NCI-H187 treated with DMSO at 0.1 percent for 48 hours (cell line): ENCODE results near the gene APOH.

Experiments
- DNase-seq: peaks from one replicate; lab custom pipeline; 2025; lab: John Stamatoyannopoulos, UW

Gene APOH

GRCh38 chr17:66192378-66192687 lies 36.9 kb downstream of the APOH start:
- DNase-seq, result no peak

GRCh38 chr17:66191593-66192377 lies 37.4 kb downstream of the APOH start, which contains the start of gene CEP112:
CEP112 (minus strand) TSS chr17:66192133.
- peak; percentile 40 for DNase-seq

GRCh38 chr17:66190738-66191592 lies 38.2 kb downstream of the APOH start:
- DNase-seq, result no peak

GRCh38 chr17:66187718-66188117 lies 41.5 kb downstream of the APOH start:
- DNase-seq, result no peak

- peak; percentile 61 for DNase-seq
Observed at GRCh38 chr17:66185862-66186261, 43.4 kb downstream of the APOH start.

GRCh38 chr17:66184392-66184791 lies 44.8 kb downstream of the APOH start:
- no peak for DNase-seq

GRCh38 chr17:66183529-66183928 lies 45.7 kb downstream of the APOH start:
- DNase-seq, result no peak

- DNase-seq, result no peak
Observed at GRCh38 chr17:66178642-66179041, 50.6 kb downstream of the APOH start.

GRCh38 chr17:66177048-66177447 lies 52.2 kb downstream of the APOH start:
- DNase-seq, result peak; percentile 73

- no peak for DNase-seq
Observed at GRCh38 chr17:66175892-66176291, 53.3 kb downstream of the APOH start.

- peak; percentile 78 for DNase-seq
Observed at GRCh38 chr17:66172691-66173223, 56.5 kb downstream of the APOH start.

- no peak for DNase-seq
Observed at GRCh38 chr17:66172144-66172543, 57.1 kb downstream of the APOH start.

- DNase-seq, result no peak
Observed at GRCh38 chr17:66171692-66172091, 57.5 kb downstream of the APOH start.

- no peak for DNase-seq
Observed at GRCh38 chr17:66171172-66171571, 58.0 kb downstream of the APOH start.

GRCh38 chr17:66169839-66170238 lies 59.4 kb downstream of the APOH start:
- DNase-seq, result no peak

- no peak for DNase-seq
Observed at GRCh38 chr17:66167189-66167815, 61.9 kb downstream of the APOH start.

- no peak for DNase-seq
Observed at GRCh38 chr17:66165537-66166123, 63.6 kb downstream of the APOH start.
